Ramos (cell line): Measurements from ENCODE around the gene TINCR.
"Not testable (repeated sequence)": the region's sequence is repeated elsewhere in the genome, so short reads cannot be mapped to it uniquely, and the experiment has no call there.

ENCODE experiments used
- in situ Hi-C: fragments of 300-500 bp; cut with MboI; formaldehyde crosslinking; loops from one replicate; pipeline ENCODE4 v1.14.3; 2022; ENCODE audit warnings: low sequenced_read_pairs; ENCODE audit not compliant: unreplicated experiment

Gene TINCR

DNA sequence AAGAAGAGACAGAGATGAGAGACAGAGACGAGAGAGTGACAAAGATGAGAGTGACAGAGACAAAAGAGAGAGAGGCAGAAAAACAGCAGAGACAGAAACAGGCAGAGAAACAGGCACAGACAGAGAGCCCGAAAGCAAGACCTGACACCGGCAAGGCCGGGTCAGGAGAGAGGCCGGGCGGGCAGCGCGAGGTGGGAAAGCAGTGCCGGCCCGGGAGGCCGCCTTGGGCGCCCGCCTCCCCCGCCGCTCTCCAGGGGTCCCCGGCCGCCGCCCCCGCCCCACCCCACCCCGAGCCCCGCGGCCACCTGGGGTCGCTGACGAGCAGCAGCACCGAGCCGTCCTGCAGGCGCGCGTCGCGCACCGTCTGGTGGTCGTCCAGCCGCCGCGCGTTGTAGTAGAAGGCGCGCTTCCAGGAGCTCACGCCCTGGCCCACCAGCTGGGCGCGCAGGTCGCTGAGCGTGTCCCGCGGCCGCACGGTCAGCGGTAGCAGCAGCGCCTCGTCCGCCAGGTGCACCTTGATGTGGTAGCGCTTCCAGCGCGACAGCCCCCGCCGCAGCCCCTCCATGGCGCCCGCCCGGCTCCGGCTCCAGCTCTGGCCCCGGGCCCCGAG is at the start of gene TINCR:
Gene TINCR, minus strand, starts transcription at position 594 of the 610 bp plus-strand sequence.
- in situ Hi-C loops = no loop called here

DNA sequence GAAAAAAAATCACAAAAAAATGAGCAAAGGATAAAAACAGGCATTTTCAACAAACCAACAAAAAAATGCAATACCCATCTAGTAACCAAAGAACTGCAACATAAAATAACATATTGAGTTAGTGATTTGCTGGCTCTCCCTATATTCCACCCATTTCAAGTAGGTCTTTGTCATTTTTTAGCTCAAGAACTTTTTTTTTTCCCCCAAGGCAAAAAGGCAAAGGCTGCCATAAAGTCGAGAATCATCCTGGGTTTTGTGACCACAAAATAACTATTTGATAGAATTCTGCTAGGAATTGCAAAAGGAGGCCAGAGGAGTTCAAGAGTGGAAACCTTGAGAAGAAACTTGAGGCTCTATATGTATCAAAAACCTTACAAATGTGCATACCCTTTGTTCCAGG is 49.3 kb upstream of the TINCR start:
- in situ Hi-C loops = no loop called here

DNA sequence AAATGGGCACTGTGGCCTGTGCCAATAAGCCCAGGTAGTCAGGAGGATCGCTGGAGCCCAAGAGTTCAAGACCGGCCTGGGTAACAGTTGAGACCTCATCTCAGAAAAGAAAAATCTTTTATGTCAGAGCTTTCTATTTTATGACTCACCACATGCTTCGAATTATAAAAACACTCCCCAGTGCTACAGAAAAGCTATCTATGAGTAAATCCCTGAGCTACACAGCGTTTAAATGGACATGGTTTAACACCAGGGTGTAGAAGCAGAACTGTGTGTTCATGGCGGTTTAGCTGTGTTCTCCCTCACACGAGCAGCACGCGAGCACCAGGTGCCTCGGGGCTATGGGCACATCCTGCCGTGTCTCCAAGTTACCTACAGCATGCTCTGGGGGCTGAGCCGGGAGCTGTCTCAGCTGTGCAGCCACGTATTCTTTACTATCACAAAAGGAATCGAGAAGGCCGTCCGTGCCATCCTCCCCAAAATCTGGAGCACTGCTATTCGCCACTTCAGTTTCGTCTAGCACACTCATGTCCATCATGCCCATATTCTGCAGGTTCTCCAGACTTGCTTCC is 48.1 kb upstream of the TINCR start:
- in situ Hi-C loops = no loop called here

DNA sequence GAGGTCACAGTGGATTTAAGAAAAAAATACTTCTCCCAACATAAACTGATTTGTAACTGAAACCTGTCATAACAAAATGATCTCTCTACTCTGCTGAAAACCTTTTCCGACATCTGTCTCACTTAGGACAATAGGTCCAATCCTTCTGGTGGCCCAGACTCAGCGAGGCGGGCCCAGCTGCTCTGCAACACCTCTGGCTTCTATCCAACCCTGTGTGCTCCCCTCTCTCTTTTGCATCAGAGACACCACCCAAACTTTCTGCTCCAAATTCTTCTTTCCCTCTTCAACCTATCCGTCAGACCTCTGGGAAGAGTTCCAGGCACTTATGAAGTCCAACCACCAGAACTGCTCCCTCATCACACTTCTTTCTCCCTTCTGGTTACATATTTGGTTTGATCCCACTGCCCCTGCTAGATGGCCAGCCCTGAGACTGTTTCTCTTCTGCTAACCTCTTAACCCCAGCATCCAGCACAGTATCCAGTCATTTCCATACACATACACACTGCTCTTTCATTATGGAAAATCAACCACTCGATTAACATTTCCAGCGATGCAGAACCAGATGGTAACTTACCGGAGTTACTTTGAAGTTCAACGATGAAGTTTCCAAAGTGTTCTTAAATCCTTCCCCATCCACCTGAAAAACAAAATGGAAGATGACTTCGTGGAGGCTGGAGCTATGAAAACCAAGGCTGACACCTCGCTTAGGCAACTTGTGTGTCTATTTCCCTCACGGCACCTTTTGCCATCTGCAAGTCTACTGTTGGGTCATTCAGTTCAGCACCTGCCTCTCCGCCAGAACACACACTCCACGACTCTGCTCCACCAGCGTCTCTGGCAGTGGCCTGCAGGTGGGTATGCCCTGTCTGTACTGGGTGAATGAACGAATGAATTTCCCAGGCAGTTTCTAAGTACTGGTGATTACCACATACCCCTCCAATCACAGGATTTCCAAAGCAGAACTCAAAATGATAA is 45.4 kb upstream of the TINCR start:
- in situ Hi-C loops = no loop called here

DNA sequence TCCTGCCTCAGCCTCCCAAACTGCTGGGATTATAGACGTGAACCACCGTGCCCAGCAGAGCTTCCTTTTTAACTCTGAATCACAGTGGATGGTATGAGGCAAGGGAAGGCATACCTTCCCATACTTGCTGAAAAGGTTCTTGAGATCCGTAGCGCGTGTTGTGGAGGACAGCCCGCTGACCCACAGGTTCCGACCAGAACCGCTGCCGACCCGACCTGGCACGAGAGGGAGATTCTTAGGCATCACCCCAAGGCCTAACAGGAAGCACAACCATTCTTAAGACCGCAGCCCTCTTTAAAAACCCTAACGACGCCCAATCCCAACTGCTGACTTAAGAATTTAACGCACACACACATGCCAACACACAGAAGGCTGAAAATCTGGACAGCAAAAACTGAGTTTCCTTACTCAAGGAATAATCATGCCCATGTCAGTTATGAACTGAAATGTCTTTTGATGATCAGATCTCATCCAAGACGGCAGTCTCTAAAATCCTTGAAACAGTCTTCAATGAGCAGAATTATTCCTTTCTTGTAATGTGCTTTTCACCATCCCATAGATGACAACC is 42.2 kb upstream of the TINCR start:
- in situ Hi-C loops = no loop called here

DNA sequence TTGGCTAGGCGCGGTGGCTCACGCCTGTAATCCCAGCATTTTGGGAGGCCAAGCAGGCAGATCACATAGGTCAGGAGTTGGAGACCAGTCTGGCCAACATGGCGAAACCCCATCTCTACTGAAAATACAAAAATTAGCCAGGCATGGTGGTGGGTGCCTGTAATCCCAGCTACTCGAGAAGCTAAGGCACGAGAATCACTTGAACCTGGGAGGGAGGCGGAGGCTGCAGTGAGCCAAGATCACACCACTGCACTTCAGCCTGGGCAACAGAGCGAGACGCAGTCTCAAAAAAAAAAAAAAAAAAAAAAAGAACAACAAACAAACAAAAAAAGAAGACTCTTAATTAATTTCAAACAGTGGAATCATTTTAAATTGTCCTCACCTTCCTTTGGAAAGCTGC is 41.0 kb upstream of the TINCR start:
- in situ Hi-C loops = not testable (repeated sequence)

DNA sequence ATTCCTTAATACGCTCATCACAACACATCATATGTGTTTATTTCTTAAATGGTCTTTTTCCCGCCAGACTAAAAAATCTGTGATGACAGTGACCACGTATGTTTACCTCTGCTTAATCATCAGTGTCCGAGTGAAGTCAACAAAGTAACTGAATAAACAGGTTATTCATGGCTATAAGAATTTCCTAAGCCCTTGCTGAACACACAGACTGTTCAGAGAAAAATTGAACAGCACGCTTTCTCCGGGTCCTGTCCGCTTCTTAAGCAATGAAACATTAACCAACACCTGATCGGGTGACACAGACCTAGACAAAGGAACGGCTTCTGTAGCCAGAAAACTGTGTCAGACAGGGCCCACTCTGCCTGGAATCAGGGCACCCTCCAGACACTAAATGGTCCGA is 40.5 kb upstream of the TINCR start:
- in situ Hi-C loops = no loop called here

DNA sequence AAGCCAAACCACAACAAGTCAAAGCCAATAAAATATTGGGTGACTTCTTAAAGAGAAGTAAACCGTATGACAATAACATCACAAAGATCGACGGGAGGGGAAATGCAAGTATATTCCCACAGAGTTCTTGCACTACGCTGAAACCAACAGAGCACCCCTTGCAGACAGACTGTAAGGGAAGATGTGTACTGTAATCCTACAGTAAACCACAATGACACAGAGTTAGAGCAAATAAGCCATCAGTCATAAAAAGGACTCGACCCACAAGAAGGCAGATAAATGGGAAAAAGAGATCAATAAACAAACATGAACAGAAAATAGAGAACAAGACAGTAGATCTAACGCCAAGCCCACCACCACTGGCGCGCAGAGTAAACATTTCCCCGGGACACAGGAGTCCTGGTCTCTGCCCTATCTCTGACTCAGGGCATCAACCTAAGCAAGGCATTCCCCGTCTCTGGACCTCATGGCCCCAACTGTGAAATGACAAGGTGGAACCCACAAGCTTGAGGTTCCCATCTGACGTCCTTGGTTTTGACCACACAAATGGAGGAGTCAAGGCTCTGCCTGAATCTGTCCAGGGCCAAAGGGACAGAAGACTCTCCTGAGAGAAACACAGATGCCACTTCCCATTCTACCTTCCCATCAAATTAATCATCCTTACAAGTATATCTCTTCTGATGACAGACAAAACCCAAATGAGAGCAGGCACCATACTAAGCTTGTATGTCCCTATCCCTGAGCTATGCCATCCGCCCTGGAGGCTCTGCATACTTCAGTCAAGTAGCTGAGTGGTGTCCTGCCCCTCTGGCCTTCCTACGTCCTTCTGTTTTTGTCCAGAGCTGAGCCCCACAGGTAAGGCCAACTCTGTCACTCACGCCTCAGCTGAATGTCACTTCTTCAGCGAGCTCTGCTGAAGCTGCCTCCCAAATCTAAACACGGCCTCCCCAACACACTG is 39.8 kb upstream of the TINCR start:
- in situ Hi-C loops = no loop called here

DNA sequence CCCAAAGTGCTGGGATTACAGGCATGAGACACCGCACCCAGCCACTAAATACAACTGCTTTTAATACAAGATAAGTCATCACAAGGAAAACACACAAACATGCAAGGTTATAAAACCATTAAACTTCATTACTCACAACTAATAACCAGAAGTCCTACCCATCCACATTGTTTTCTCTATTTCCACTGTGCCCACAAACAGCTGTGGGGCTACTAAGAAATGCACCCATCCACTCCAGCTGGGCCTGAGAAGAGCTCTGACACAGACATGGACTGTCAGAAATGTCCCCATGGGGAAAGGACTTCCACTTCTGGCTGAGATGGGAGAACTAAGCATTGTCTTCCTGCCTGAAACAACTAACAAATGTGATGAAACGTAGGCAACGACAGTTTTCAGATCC is 37.6 kb upstream of the TINCR start:
- in situ Hi-C loops = no loop called here

DNA sequence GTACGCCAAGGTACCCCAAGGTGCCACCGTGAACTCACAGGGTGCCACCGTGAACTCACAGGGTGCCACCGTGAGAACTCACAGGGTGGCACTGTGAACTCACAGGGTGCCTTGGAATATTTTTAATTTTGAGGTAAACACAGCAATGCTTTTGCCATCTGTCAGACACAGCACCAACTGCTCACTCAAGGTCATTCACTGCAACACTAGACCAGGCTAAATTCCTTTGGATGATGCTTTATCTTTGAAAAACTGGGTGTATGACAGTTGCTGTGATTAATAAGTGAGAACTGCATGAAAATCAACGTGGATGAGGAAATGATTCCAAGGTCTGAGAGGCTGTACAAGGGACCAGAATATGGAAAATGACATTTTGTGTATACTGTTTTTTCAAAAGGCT is 35.9 kb upstream of the TINCR start:
- in situ Hi-C loops = no loop called here

DNA sequence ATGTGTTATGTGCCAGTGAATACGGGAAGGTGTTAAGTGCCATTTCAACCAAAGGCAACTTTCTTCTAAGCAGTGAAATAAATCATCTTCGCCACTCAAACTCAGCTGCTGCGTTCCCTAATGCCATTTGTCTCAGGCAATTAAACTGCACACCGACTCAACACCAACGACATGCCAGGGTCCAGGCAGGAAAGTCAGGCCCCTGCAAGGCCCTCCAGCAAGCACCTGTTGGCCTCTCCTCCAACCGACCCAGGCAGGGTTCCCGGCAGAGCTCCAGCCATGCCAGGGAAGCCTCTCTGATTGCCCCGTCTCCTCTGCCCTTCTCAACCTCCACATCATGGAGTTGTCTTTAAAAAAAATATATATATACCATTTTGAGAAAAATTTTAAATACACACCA is 33.0 kb upstream of the TINCR start:
- in situ Hi-C loops = no loop called here

DNA sequence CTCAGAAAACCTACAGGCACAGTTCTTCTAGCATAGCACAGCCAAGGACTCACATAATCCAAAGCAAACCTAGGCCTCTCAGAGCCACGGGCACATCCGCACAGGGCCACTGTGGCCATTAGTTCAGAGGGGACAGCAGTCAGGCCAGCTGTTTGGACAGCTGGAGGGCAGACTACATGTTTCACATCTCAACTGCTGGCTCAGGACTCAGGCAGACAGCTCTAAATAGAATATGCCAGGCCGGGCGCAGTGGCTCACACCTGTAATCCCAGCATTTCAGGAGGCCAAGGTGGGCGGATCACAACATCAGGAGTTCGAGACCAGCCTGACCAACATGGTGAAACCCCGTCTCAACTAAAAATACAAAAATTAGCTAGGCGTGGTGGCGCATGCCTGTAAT is 28.0 kb upstream of the TINCR start:
- in situ Hi-C loops = no loop called here

DNA sequence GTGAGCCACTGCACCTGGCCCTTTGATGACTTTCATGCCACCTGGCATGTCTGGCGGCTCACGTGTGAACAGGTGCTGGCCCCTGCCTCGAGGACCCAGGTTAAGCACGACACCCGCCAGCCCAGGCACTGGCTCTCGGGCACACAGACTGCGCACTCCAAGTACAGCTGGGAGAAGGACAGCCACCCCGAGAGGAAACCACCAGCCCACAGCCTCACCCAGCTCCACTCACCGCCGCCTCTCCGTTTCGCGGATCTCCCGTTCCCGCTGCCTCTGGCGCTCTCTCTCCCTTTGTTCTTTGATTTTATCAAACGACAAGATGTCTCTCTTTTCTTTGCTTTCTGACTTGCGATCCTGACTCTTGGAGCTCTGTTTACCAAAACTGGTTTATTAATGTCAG is 27.4 kb upstream of the TINCR start:
- in situ Hi-C loops = no loop called here

DNA sequence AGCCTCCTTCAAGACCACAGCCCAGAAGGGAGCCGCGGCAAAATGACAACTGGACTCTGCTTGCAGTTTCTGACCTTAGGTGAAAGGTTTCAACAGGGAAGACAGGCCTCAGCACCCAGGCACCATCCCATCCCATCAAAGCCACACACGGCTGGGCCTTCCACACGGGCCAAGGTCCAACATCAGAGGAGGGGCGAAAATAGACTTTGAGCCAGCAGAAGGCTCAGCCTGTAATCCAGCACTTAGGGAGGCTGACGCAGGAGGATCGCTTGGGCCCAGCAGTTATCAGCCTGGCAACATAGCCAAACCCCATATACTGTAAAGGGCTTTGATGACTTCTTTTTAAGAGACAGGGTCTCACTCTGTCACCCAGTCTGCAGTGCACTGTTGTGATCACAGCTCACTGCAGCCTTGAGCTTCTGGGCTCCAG is 26.8 kb upstream of the TINCR start:
- in situ Hi-C loops = no loop called here

DNA sequence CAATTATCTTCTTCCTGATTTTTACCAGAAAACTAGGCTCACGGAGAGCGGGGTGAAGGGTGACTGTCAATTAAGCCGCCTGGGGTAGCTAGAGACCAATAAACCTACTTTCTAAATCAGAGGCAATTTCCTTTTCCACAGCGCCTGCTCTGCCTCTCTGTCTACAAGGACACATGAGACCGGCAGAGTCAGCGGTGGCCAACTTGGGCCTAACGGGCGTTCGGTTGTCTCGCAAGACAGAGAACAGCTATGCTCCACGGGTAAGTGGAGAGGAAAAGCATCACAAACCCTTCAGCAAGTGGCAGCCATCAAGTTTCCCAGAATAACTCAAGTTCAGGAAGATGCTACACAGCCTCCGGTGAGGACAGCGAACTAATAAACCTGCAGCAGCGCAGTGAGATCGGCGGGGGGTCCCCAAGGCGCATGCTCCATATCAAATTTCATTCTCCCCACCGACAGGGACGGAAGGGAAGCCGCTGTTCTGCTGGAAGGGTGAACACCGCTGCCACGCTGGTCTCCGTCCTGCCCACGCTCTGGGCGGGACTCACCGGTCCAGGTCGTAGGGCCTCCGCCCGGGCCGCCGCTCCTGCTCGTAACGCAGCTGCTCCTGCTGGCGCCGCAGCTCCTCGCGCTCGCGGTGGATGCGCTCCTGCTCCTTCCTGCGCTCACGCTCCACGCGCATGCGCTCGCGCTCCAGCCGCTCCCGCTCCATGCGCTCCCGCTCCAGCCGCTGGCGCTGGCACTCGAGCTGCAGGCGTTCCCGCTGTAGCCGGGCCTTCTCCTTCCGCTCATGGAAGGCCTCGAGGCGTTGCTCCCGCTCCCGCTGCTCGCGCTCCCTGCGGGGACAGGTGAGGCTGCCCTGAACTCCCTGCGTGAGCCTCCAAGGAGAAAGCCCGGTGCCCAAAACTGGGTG is 25.8 kb upstream of the TINCR start:
- in situ Hi-C loops = no loop called here

DNA sequence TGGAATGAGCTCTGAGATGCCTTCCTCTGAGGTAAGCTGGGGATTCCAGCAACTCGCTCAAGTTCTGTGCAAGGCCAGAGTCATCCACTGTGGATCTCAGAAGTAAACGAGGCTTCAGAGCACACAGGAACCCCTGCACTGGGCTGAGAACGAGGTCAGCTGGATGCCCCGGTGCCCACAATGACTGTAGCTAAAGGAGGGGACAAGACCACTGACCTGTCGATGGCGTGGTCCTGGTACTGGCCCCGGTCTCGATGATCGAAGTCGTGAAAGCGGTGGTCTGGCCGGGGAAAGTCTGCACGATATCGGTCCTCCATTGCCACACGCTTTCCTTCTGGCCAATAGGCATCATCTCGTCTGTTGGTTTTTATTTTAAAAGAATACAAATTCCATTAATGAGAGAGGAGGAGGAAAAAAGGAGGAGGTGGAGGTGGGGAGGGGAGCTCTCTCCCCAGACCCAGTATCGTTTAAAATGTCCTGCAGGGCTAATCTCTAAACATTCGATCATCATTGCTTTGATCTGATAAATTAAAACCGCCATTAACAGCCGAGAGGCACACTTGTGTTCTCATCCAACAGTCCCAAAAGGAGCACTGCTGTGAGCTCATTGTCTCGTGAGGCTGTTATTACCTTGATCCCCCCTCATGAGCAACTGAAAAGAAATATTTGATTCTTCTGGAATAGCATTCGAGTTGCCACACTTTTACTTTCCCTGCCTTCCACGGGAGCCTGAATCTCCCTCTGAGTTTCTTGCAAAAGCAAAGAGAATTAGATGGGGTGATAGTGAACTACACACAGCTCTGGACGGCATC is 25.0 kb upstream of the TINCR start:
- in situ Hi-C loops = no loop called here

DNA sequence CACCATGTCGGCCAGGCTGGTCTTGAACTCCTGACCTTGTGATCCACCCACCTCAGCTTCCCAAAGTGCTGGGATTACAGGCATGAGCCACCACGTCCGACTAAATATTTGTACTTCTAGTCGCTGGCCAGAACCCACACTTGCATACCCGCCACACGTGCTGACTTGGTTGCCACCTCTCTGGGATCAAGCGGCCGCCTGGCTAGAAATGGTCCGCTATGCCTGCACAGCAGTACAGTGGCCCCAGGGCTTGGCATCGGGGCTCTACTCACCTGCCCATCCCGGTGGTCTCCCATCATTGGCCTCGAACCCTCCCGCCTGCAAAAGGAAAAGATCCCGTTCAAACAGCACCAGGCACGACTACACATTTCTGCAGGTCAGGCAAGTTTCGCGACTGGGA is 23.7 kb upstream of the TINCR start:
- in situ Hi-C loops = no loop called here

DNA sequence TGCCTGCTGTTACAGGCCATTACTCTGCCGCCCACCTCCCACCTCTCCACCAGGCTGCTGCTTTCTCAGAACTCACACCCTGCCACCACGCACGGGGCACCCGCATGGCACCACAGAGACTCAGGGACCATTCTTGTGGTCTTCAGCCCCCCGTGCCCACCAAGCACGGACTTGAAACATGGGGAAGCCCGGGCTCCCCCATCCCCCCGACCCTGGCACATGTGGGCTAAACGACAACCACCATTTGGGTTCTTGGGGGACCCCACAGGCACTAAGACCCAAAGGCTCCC is 23.1 kb upstream of the TINCR start:
- in situ Hi-C loops = no loop called here
